Lower lobe of right lung (tissue), 2 donors: ENCODE results near the gene PCSK5. TPM values are rescaled to one million over a fixed set of nuclear protein-coding genes. Genes with fewer than 3 reads are reported as not detected.
A peak's percentile ranks its signal among the peaks of the same experiment; 100 is the strongest.

ENCODE experiments used
- ATAC-seq, 2 donors: fragments of 200-7000 bp; cut with Tn5 transposase; one replicate each; pipeline ENCODE4 v1.9.1; 2020 to 2022; ENCODE audit warnings: mild to moderate bottlenecking in 2 of 2, moderate library complexity in 2 of 2
- DNase-seq: peaks from one replicate; pipeline ENCODE4 v3.0.0-alpha.2; 2020
- H3K27ac ChIP-seq: fragments of 200-600 bp; one replicate; pipeline ENCODE4 v1.8.0; 2022
- H3K27me3 ChIP-seq: fragments of 200-600 bp; one replicate; pipeline ENCODE4 v1.8.0; 2022; ENCODE audit warnings: low read depth
- H3K36me3 ChIP-seq: fragments of 200-600 bp; one replicate; pipeline ENCODE4 v1.8.0; 2022; ENCODE audit warnings: mild to moderate bottlenecking
- H3K4me1 ChIP-seq: fragments of 200-600 bp; one replicate; pipeline ENCODE4 v1.8.0; 2022
- H3K4me3 ChIP-seq: fragments of 200-600 bp; one replicate; pipeline ENCODE4 v1.8.0; 2022; ENCODE audit warnings: mild to moderate bottlenecking
- H3K9me3 ChIP-seq: fragments of 200-600 bp; one replicate; pipeline ENCODE4 v1.8.0; 2022
- CTCF ChIP-seq: fragments of 200-600 bp; IDR thresholded peaks from one replicate; pipeline ENCODE4 v1.8.0; 2022; ENCODE audit warnings: antibody characterized with exemption, mild to moderate bottlenecking
- intact Hi-C: fragments of 100-400 bp; cut with DNase I; formaldehyde crosslinking; loops from one replicate; pipeline ENCODE4 v1.11.0; 2022
- total RNA-seq: library from RNA; stranded (reverse); fragmentation: NEBNext Ultra II Directional; extraction: Animal tissue kit (Norgen Biotek cat#: 25700); gene quantifications from one replicate; pipeline ENCODE4 v1.2.1, GENCODE V29; 2021
- donor health status: DM: no; HTN: yes; CAD: no; lungs with severe emphysema.

PCSK5 gene
- total RNA-seq, 1 donor from 2014 or later, result 18.1 TPM

- Histone ChIP-seq H3K27ac (peak overlapping the region; percentile 89), H3K9me3 (no peaks in the 10 kb centered on the region), H3K27me3 (no peaks in the 10 kb centered on the region), H3K4me3 (peak overlapping the region; percentile 88), H3K36me3 (no peaks in the 10 kb centered on the region), H3K4me1 (peaks cover 30% of the 10 kb centered on the region)
- DNase-seq (no peak), ATAC-seq (peak in 1 of 2 donors; percentile 2)
- intact Hi-C loops, result no loop called here
- TF ChIP-seq CTCF, result no peak
Observed at GRCh38 chr9:75889577-75889976, 896 bp upstream of the PCSK5 start.

- H3K4me1 ChIP-seq, result peaks cover 30% of the 10 kb centered on the region
- H3K4me3 ChIP-seq, result peak overlapping the region; percentile 88
- no peaks in the 10 kb centered on the region for H3K9me3 ChIP-seq
- TF ChIP-seq CTCF, result no peak
- H3K36me3 ChIP-seq, result no peaks in the 10 kb centered on the region
- H3K27ac ChIP-seq, result peak overlapping the region; percentile 89
- DNase-seq (no peak), ATAC-seq (peak; percentile 20 to 47)
- intact Hi-C loops, result no loop called here
- H3K27me3 ChIP-seq, result no peaks in the 10 kb centered on the region
Observed at GRCh38 chr9:75889977-75890471, 449 bp upstream of the PCSK5 start.

- H3K27ac ChIP-seq, result peak overlapping the region; percentile 89
- peak; percentile 54 for DNase-seq
Observed at GRCh38 chr9:75891277-75891741, 836 bp downstream of the PCSK5 start.

GRCh38 chr9:75891771-75892215, 1.3 kb downstream of the PCSK5 start:
- H3K4me1 ChIP-seq, result peaks cover 30% of the 10 kb centered on the region
- no peaks in the 10 kb centered on the region for H3K9me3 ChIP-seq
- no peak for TF ChIP-seq CTCF
- peak overlapping the region; percentile 88 for H3K4me3 ChIP-seq
- intact Hi-C loops, result no loop called here
- peak in 1 of 2 donors; percentile 1 for ATAC-seq
- H3K36me3 ChIP-seq, result no peaks in the 10 kb centered on the region
- no peaks in the 10 kb centered on the region for H3K27me3 ChIP-seq
- H3K27ac ChIP-seq, result peak overlapping the region; percentile 89
- peak; percentile 52 for DNase-seq

More at GRCh38 chr9:75891277-75891741, 836 bp downstream of the PCSK5 start:
- intact Hi-C loops, result no loop called here
- Histone ChIP-seq H3K4me1 (peaks cover 30% of the 10 kb centered on the region), H3K4me3 (peak overlapping the region; percentile 88), H3K27me3 (no peaks in the 10 kb centered on the region), H3K9me3 (no peaks in the 10 kb centered on the region), H3K36me3 (no peaks in the 10 kb centered on the region)
- no peak for TF ChIP-seq CTCF
- ATAC-seq, result peak; percentile 18 to 43

- peak; percentile 4 to 13 for ATAC-seq
- peak; percentile 53 for DNase-seq
- H3K27ac ChIP-seq, result peak overlapping the region; percentile 89
Observed at GRCh38 chr9:75892216-75892911, 1.9 kb downstream of the PCSK5 start.

More at GRCh38 chr9:75892216-75892911, 1.9 kb downstream of the PCSK5 start:
- intact Hi-C loops, result no loop called here
- H3K9me3 ChIP-seq, result no peaks in the 10 kb centered on the region
- H3K36me3 ChIP-seq, result no peaks in the 10 kb centered on the region
- no peaks in the 10 kb centered on the region for H3K27me3 ChIP-seq
- H3K4me3 ChIP-seq, result peak overlapping the region; percentile 88
- peaks cover 30% of the 10 kb centered on the region for H3K4me1 ChIP-seq
- TF ChIP-seq CTCF, result no peak
